Bronchial epithelial cell (primary cell): ENCODE data around the gene POLR3K. TPM values are rescaled to one million over a fixed set of nuclear protein-coding genes. Genes with fewer than 3 reads are reported as not detected.

Experiments
- DNase-seq: peaks from one replicate; pipeline ENCODE4 v3.0.0-alpha.2; 2010; ENCODE audit warnings: low read depth
- FAIRE-seq: peaks from 2 replicates; lab custom pipeline; 2011; peaks lifted over from hg19 to GRCh38; lab: Jason Lieb, UNC
- H3K27me3 ChIP-seq: 2 replicates; pipeline ENCODE4 v1.5.1; 2011; ENCODE audit warnings: low read length; ENCODE audit not compliant: control insufficient read depth, insufficient read depth
- H3K36me3 ChIP-seq: 2 replicates; pipeline ENCODE4 v1.5.1; 2011; ENCODE audit warnings: low read length; ENCODE audit not compliant: control insufficient read depth, insufficient read depth
- H3K4me3 ChIP-seq: 2 replicates; pipeline ENCODE4 v1.5.1; 2011; ENCODE audit warnings: mild to moderate bottlenecking, low read depth, low read length, control low read depth
- CTCF ChIP-seq: IDR thresholded peaks from 2 replicates; pipeline ENCODE4 v1.5.1; 2011; ENCODE audit warnings: mild to moderate bottlenecking, moderate library complexity, low read length, control low read depth, inconsistent platforms; ENCODE audit not compliant: insufficient read depth, severe bottlenecking
- total RNA-seq: library from RNA; depleted of rRNA; stranded (reverse); fragments of >200 nt; gene quantifications from 2 replicates; pipeline ENCODE4 v1.2.1, GENCODE V29; 2014

POLR3K gene
- total RNA-seq, 1 donor from 2014 or later: 5.8 TPM

GRCh38 chr16:45454-45853 is 8.0 kb downstream of the POLR3K start:
- no peak for FAIRE-seq

GRCh38 chr16:44655-45054 is 8.8 kb downstream of the POLR3K start:
- no peak for DNase-seq
- TF ChIP-seq CTCF: no peak
- Histone ChIP-seq H3K36me3 (peaks cover 10% of the 10 kb centered on the region), H3K4me3 (no peak overlapping the region), H3K27me3 (no peaks in the 10 kb centered on the region)
- no peak for FAIRE-seq

More at GRCh38 chr16:45454-45853, 8.0 kb downstream of the POLR3K start:
- no peak for TF ChIP-seq CTCF
- Histone ChIP-seq H3K27me3 (no peaks in the 10 kb centered on the region), H3K4me3 (no peak overlapping the region), H3K36me3 (peaks cover 10% of the 10 kb centered on the region)
- DNase-seq: peak; percentile 8

- no peak for FAIRE-seq
- peaks cover 10% of the 10 kb centered on the region for H3K36me3 ChIP-seq
- H3K4me3 ChIP-seq: no peak overlapping the region
These were observed 10.1 kb downstream of the POLR3K start for GRCh38 chr16:43294-43693.

GRCh38 chr16:42691-43090 is 10.7 kb downstream of the POLR3K start:
- DNase-seq (no peak), FAIRE-seq (no peak)
- Histone ChIP-seq H3K4me3 (no peak overlapping the region), H3K27me3 (no peaks in the 10 kb centered on the region), H3K36me3 (peaks cover 7% of the 10 kb centered on the region)
- no peak for TF ChIP-seq CTCF

More at GRCh38 chr16:43294-43693, 10.1 kb downstream of the POLR3K start:
- no peak for DNase-seq
- no peak for TF ChIP-seq CTCF
- no peaks in the 10 kb centered on the region for H3K27me3 ChIP-seq

- no peak for DNase-seq
- TF ChIP-seq CTCF: no peak
- Histone ChIP-seq H3K27me3 (no peaks in the 10 kb centered on the region), H3K4me3 (no peak overlapping the region), H3K36me3 (peaks cover 5% of the 10 kb centered on the region)
- no peak for FAIRE-seq
These were observed 11.3 kb downstream of the POLR3K start for GRCh38 chr16:42069-42457.

- DNase-seq (no peak), FAIRE-seq (no peak)
- H3K27me3 ChIP-seq: no peaks in the 10 kb centered on the region
- H3K4me3 ChIP-seq: no peak overlapping the region
- no peak for TF ChIP-seq CTCF
- H3K36me3 ChIP-seq: peaks cover 5% of the 10 kb centered on the region
These were observed 11.9 kb downstream of the POLR3K start for GRCh38 chr16:41439-42068.
